SK-N-SH treated with all-trans-retinoic acid at 6 μM for 48 hours (cell line): ENCODE data around the gene VANGL1.

Experiments used
- ATAC-seq: fragments of 200-7000 bp; cut with Tn5 transposase; 3 replicates; pipeline ENCODE4 v1.9.1; 2020; ENCODE audit warnings: mild to moderate bottlenecking, moderate library complexity
- ARNTL ChIP-seq: fragments of 450-650 bp; formaldehyde crosslinking; IDR thresholded peaks from 2 replicates; pipeline ENCODE4 v1.5.0; 2020; ENCODE audit warnings: low read depth, mild to moderate bottlenecking, moderate library complexity, borderline replicate concordance
- CSDC2 ChIP-seq: fragments of 250-450 bp; sonication (Bioruptor Pico); IDR thresholded peaks from 2 replicates; pipeline ENCODE4 v1.5.0; 2020; ENCODE audit warnings: mild to moderate bottlenecking, moderate library complexity
- ESRRG ChIP-seq: fragments of 250-450 bp; sonication (Bioruptor Pico); IDR thresholded peaks from 2 replicates; pipeline ENCODE4 v1.6.1; 2021; ENCODE audit warnings: mild to moderate bottlenecking
- GLIS3 ChIP-seq: fragments of 250-450 bp; sonication (Bioruptor Pico); IDR thresholded peaks from 2 replicates; pipeline ENCODE4 v1.5.0; 2020; ENCODE audit warnings: mild to moderate bottlenecking, moderate library complexity
- ISL1 ChIP-seq: fragments of 250-450 bp; sonication (Bioruptor Pico); IDR thresholded peaks from 2 replicates; pipeline ENCODE4 v2.1.2; 2022; ENCODE audit warnings: mild to moderate bottlenecking, moderate library complexity
- PPARA ChIP-seq: fragments of 250-450 bp; sonication (Bioruptor Pico); IDR thresholded peaks from 2 replicates; pipeline ENCODE4 v1.5.0; 2020; ENCODE audit warnings: mild to moderate bottlenecking, borderline replicate concordance
- RARB ChIP-seq: fragments of 250-450 bp; sonication (Bioruptor Pico); IDR thresholded peaks from 2 replicates; pipeline ENCODE4 v1.8.0; 2021; ENCODE audit warnings: mild to moderate bottlenecking, moderate library complexity
- SNAI2 ChIP-seq: fragments of 250-450 bp; sonication (Bioruptor Pico); IDR thresholded peaks from 2 replicates; pipeline ENCODE4 v1.5.0; 2020; ENCODE audit warnings: mild to moderate bottlenecking, moderate library complexity
- TCF4 ChIP-seq: fragments of 250-450 bp; sonication (Bioruptor Pico); IDR thresholded peaks from 2 replicates; pipeline ENCODE4 v1.8.0; 2021; ENCODE audit warnings: mild to moderate bottlenecking, moderate library complexity, borderline replicate concordance
- TOX ChIP-seq: fragments of 250-450 bp; sonication (Bioruptor Pico); IDR thresholded peaks from 2 replicates; pipeline ENCODE4 v1.8.0; 2021; ENCODE audit warnings: mild to moderate bottlenecking, moderate library complexity, borderline replicate concordance
- ZC3H10 ChIP-seq: fragments of 250-450 bp; sonication (Bioruptor Pico); IDR thresholded peaks from 2 replicates; pipeline ENCODE4 v1.5.1; 2021; ENCODE audit warnings: mild to moderate bottlenecking, moderate library complexity
- ZFP3 ChIP-seq: fragments of 250-450 bp; sonication (Bioruptor Pico); IDR thresholded peaks from 2 replicates; pipeline ENCODE4 v1.5.0; 2020; ENCODE audit warnings: mild to moderate bottlenecking, moderate library complexity
- ZFP30 ChIP-seq: fragments of 450-650 bp; formaldehyde crosslinking; IDR thresholded peaks from 2 replicates; pipeline ENCODE4 v1.5.0; 2022; ENCODE audit warnings: mild to moderate bottlenecking, moderate library complexity
- ZNF70 ChIP-seq: fragments of 450-650 bp; formaldehyde crosslinking; IDR thresholded peaks from 2 replicates; pipeline ENCODE4 v1.5.0; 2020; ENCODE audit warnings: mild to moderate bottlenecking, moderate library complexity
- ZNF8 ChIP-seq: fragments of 450-650 bp; formaldehyde crosslinking; IDR thresholded peaks from 2 replicates; pipeline ENCODE4 v1.5.0; 2020; ENCODE audit warnings: mild to moderate bottlenecking, moderate library complexity
- TF ChIP-seq, protein P1 (sequence below): fragments of 250-450 bp; sonication (Bioruptor Pico); IDR thresholded peaks from 2 replicates; pipeline ENCODE4 v1.8.0; 2020; ENCODE audit warnings: mild to moderate bottlenecking, moderate library complexity, borderline replicate concordance
- TF ChIP-seq, protein P2 (sequence below): fragments of 250-450 bp; sonication (Bioruptor Pico); IDR thresholded peaks from 2 replicates; pipeline ENCODE4 v1.5.1; 2020; ENCODE audit warnings: low read depth, mild to moderate bottlenecking, moderate library complexity
- TF ChIP-seq, protein P3 (sequence below): fragments of 250-450 bp; sonication (Bioruptor Pico); IDR thresholded peaks from 2 replicates; pipeline ENCODE4 v1.5.1; 2021; ENCODE audit warnings: mild to moderate bottlenecking, moderate library complexity
- TF ChIP-seq, protein P4 (sequence below): fragments of 250-450 bp; sonication (Bioruptor Pico); IDR thresholded peaks from 2 replicates; pipeline ENCODE4 v1.8.0; 2021; ENCODE audit warnings: low read depth, mild to moderate bottlenecking, moderate library complexity, borderline replicate concordance
- TF ChIP-seq, protein P5 (sequence below): fragments of 250-450 bp; sonication (Bioruptor Pico); IDR thresholded peaks from 2 replicates; pipeline ENCODE4 v1.5.0; 2020; ENCODE audit warnings: mild to moderate bottlenecking, moderate library complexity

The VANGL1 gene

DNA sequence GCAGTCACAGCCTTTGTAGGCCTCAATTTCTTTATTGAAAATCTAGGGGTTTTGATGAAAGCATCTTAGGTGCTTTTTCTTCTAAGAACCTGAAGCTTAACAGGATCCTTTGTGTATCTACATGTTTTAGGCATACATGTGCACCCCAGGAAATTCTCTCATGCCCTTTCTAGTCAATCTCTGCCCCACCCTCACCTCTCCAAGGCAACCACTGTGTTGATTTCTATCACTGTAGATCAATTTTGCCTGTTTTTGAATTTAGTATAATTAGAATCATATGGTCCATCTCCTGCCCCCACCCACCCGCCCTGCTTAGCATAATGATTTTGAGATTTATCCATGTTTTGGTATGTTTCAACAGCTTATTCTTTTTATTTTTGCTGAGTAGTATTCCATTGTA is 19.4 kb downstream of the VANGL1 start:
- no peak for ATAC-seq
- no peak for TF ChIP-seq ZC3H10 (CRISPR knock-in tag)
- no peak for TF ChIP-seq GLIS3 (CRISPR knock-in tag)
- TF ChIP-seq ESRRG (CRISPR knock-in tag), result no peak
- no peak for TF ChIP-seq RARB (CRISPR knock-in tag)
- no peak for TF ChIP-seq ZFP3 (CRISPR knock-in tag)
- TF ChIP-seq, protein P1, sequence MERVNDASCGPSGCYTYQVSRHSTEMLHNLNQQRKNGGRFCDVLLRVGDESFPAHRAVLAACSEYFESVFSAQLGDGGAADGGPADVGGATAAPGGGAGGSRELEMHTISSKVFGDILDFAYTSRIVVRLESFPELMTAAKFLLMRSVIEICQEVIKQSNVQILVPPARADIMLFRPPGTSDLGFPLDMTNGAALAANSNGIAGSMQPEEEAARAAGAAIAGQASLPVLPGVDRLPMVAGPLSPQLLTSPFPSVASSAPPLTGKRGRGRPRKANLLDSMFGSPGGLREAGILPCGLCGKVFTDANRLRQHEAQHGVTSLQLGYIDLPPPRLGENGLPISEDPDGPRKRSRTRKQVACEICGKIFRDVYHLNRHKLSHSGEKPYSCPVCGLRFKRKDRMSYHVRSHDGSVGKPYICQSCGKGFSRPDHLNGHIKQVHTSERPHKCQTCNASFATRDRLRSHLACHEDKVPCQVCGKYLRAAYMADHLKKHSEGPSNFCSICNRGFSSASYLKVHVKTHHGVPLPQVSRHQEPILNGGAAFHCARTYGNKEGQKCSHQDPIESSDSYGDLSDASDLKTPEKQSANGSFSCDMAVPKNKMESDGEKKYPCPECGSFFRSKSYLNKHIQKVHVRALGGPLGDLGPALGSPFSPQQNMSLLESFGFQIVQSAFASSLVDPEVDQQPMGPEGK (CRISPR knock-in tag), result no peak
- no peak for TF ChIP-seq CSDC2

DNA sequence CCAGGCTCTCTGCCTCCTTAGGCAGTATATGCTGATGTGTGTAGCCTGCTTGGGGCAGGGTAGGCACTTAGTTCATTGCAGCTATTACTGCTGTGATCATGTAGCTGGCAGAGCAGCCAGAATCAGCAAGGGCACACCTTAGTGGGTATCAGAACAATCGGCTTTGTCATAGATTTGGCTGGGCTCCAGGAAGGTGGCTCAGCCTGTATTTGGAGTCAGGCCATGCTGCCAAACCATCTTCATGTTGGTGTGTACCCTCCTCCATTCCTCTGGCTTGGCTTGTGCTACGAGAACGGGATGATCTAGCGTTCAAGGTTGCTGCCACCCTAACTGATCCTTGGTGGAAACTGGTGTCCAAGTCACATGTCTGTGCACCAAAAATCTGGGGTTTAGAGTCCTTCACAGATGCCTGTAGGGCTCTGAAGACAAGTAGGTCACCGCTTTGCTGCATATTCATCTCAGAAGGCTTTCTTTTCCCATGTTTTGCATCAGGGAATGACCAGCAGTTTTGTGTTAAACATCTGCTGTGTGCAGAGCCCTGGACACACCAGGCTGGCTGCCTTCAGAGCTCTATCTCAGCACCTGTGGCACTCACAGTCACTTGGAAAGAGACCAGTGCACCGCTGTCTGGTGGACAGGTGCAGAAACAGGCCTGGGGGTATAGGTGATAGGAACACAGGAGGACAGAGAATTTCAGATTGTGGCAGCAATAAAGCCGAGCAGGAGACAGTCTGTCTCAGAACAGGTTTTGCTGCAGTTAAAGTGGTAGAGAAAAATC is 23.7 kb downstream of the VANGL1 start:
- no peak for TF ChIP-seq RARB (CRISPR knock-in tag)
- no peak for TF ChIP-seq ESRRG (CRISPR knock-in tag)
- TF ChIP-seq PPARA, result no peak
- TF ChIP-seq, protein P2, sequence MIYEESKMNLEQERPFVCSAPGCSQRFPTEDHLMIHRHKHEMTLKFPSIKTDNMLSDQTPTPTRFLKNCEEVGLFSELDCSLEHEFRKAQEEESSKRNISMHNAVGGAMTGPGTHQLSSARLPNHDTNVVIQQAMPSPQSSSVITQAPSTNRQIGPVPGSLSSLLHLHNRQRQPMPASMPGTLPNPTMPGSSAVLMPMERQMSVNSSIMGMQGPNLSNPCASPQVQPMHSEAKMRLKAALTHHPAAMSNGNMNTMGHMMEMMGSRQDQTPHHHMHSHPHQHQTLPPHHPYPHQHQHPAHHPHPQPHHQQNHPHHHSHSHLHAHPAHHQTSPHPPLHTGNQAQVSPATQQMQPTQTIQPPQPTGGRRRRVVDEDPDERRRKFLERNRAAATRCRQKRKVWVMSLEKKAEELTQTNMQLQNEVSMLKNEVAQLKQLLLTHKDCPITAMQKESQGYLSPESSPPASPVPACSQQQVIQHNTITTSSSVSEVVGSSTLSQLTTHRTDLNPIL (CRISPR knock-in tag), result no peak
- no peak for TF ChIP-seq ARNTL (CRISPR knock-in tag)
- TF ChIP-seq, protein P3, sequence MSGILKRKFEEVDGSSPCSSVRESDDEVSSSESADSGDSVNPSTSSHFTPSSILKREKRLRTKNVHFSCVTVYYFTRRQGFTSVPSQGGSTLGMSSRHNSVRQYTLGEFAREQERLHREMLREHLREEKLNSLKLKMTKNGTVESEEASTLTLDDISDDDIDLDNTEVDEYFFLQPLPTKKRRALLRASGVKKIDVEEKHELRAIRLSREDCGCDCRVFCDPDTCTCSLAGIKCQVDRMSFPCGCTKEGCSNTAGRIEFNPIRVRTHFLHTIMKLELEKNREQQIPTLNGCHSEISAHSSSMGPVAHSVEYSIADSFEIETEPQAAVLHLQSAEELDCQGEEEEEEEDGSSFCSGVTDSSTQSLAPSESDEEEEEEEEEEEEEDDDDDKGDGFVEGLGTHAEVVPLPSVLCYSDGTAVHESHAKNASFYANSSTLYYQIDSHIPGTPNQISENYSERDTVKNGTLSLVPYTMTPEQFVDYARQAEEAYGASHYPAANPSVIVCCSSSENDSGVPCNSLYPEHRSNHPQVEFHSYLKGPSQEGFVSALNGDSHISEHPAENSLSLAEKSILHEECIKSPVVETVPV (CRISPR knock-in tag), result no peak
- no peak for TF ChIP-seq ZNF8 (CRISPR knock-in tag)
- TF ChIP-seq, all 23 proteins: peak for 0
- ATAC-seq, result no peak

DNA sequence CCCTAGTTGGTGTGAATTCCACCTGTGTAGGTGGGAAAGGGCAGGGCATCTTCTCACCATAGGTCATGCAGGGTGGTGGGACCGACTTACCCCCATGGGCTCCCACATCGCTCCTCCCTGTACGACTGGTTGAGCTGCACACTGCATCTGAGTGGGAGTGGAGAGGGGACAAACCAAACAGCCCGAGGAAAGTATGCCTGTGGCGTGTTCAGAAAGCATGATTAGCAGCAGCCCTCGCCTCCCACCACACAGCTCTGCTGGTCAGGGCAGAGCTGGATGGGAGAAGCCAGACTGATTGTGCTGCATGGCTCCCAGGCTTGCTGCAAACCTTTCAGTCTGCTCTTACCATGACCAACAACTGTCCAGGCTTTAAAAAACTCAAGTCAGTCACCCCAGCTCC is 24.4 kb downstream of the VANGL1 start:
- TF ChIP-seq PPARA (no peak), ZC3H10 (CRISPR knock-in tag) (no peak), SNAI2 (CRISPR knock-in tag) (no peak), CSDC2 (no peak), ESRRG (CRISPR knock-in tag) (no peak), TOX (CRISPR knock-in tag) (no peak), ARNTL (CRISPR knock-in tag) (no peak), ZFP30 (CRISPR knock-in tag) (no peak), RARB (CRISPR knock-in tag) (no peak), GLIS3 (CRISPR knock-in tag) (no peak), ISL1 (no peak), ZFP3 (CRISPR knock-in tag) (no peak), ZNF70 (CRISPR knock-in tag) (no peak), TCF4 (CRISPR knock-in tag) (no peak)
- TF ChIP-seq, protein P2 (CRISPR knock-in tag), result no peak
- TF ChIP-seq, protein P4, sequence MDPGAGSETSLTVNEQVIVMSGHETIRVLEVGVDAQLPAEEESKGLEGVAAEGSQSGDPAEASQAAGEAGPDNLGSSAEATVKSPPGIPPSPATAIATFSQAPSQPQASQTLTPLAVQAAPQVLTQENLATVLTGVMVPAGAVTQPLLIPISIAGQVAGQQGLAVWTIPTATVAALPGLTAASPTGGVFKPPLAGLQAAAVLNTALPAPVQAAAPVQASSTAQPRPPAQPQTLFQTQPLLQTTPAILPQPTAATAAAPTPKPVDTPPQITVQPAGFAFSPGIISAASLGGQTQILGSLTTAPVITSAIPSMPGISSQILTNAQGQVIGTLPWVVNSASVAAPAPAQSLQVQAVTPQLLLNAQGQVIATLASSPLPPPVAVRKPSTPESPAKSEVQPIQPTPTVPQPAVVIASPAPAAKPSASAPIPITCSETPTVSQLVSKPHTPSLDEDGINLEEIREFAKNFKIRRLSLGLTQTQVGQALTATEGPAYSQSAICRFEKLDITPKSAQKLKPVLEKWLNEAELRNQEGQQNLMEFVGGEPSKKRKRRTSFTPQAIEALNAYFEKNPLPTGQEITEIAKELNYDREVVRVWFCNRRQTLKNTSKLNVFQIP (CRISPR knock-in tag), result no peak
- TF ChIP-seq, protein P5, sequence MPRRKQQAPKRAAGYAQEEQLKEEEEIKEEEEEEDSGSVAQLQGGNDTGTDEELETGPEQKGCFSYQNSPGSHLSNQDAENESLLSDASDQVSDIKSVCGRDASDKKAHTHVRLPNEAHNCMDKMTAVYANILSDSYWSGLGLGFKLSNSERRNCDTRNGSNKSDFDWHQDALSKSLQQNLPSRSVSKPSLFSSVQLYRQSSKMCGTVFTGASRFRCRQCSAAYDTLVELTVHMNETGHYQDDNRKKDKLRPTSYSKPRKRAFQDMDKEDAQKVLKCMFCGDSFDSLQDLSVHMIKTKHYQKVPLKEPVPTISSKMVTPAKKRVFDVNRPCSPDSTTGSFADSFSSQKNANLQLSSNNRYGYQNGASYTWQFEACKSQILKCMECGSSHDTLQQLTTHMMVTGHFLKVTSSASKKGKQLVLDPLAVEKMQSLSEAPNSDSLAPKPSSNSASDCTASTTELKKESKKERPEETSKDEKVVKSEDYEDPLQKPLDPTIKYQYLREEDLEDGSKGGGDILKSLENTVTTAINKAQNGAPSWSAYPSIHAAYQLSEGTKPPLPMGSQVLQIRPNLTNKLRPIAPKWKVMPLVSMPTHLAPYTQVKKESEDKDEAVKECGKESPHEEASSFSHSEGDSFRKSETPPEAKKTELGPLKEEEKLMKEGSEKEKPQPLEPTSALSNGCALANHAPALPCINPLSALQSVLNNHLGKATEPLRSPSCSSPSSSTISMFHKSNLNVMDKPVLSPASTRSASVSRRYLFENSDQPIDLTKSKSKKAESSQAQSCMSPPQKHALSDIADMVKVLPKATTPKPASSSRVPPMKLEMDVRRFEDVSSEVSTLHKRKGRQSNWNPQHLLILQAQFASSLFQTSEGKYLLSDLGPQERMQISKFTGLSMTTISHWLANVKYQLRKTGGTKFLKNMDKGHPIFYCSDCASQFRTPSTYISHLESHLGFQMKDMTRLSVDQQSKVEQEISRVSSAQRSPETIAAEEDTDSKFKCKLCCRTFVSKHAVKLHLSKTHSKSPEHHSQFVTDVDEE (CRISPR knock-in tag), result no peak
- TF ChIP-seq, protein P1 (CRISPR knock-in tag), result no peak
- no peak for ATAC-seq
